ENCODE measurements around the gene MASP1.

Gene MASP1

GRCh38 chr3:187186801-187187421 is 104.6 kb downstream of the MASP1 start:
- DNase-seq (ENCODE audit: low read depth), result peak; percentile 40

GRCh38 chr3:187186375-187186774 is 105.2 kb downstream of the MASP1 start:
- DNase-seq (ENCODE audit: low read depth), result no peak

GRCh38 chr3:187185759-187186158 is 105.8 kb downstream of the MASP1 start:
- no peak for DNase-seq (ENCODE audit: low read depth)
